ENCODE data around the gene TARBP2. TPM values are rescaled to one million over a fixed set of nuclear protein-coding genes. Genes with fewer than 3 reads are reported as not detected.
"Not testable (repeated sequence)": the region's sequence is repeated elsewhere in the genome, so short reads cannot be mapped to it uniquely, and the experiment has no call there.

TARBP2 gene
- total and polyA plus RNA-seq, 7 experiments from 2014 or later, result 25.1 to 45.2 (median 34.2) TPM

GRCh38 chr12:53533471-53533870, 32.4 kb downstream of the TARBP2 start:
- peaks cover 7 to 81% (median 21%) of the 10 kb centered on the region in 3 experiments for H3K36me3 ChIP-seq (ENCODE audit: control insufficient read depth in 2 of 3, insufficient read depth in 3 of 3, low read length in 3 of 3)
- H3K9me3 ChIP-seq (ENCODE audit: control insufficient read depth in 2 of 3, low read length in 3 of 3), result no peaks in the 10 kb centered on the region
- ATAC-seq (no peak), DNase-seq (no peak)
- Mint-ChIP-seq H3K9me3 (no peaks in the 10 kb centered on the region), H3K27me3 (no peaks in the 10 kb centered on the region), H3K36me3 (peaks cover 12 to 54% (median 27%) of the 10 kb centered on the region in 5 donors), H3K27ac (peak overlapping the region in 1 of 9 donors; percentile 28), H3K4me1 (peaks cover 0 to 5% (median 0%) of the 10 kb centered on the region in 7 donors), H3K4me3 (no peak overlapping the region)
- intact Hi-C loops (cut with micrococcal nuclease), result no loop called here
- no peak overlapping the region for H3K27ac ChIP-seq (ENCODE audit: low read depth, low read length)
- H3K4me1 ChIP-seq (ENCODE audit: control insufficient read depth in 2 of 2, insufficient read depth in 2 of 2, low read length in 2 of 2), result no peaks in the 10 kb centered on the region
- no peak overlapping the region for H3K4me3 ChIP-seq (ENCODE audit: low read length)
- CTCF ChIA-PET, result no interaction called here
- POLR2A ChIA-PET, result no interaction called here
- H3K27me3 ChIP-seq (ENCODE audit: control insufficient read depth in 2 of 2, insufficient read depth in 2 of 2, low read length in 2 of 2), result no peaks in the 10 kb centered on the region

- Histone ChIP-seq H3K27ac (ENCODE audit: low read depth, low read length) (no peak overlapping the region), H3K4me3 (ENCODE audit: low read length) (no peak overlapping the region), H3K36me3 (ENCODE audit: control insufficient read depth in 2 of 3, insufficient read depth in 3 of 3, low read length in 3 of 3) (peaks cover 11 to 89% (median 21%) of the 10 kb centered on the region in 3 experiments), H3K9me3 (ENCODE audit: control insufficient read depth in 2 of 3, low read length in 3 of 3) (no peaks in the 10 kb centered on the region), H3K4me1 (ENCODE audit: control insufficient read depth in 2 of 2, insufficient read depth in 2 of 2, low read length in 2 of 2) (no peaks in the 10 kb centered on the region), H3K27me3 (ENCODE audit: control insufficient read depth in 2 of 2, insufficient read depth in 2 of 2, low read length in 2 of 2) (no peaks in the 10 kb centered on the region)
- POLR2A ChIA-PET, result no interaction called here
- Mint-ChIP-seq H3K4me1 (peaks cover 0 to 5% (median 0%) of the 10 kb centered on the region in 7 donors), H3K36me3 (peaks cover 17 to 56% (median 27%) of the 10 kb centered on the region in 5 donors), H3K27ac (no peak overlapping the region), H3K9me3 (no peaks in the 10 kb centered on the region), H3K4me3 (no peak overlapping the region), H3K27me3 (no peaks in the 10 kb centered on the region)
- CTCF ChIA-PET, result no interaction called here
- intact Hi-C loops (cut with micrococcal nuclease), result no loop called here
- no peak for ATAC-seq
- DNase-seq, result no peak
These were observed 35.9 kb downstream of the TARBP2 start for GRCh38 chr12:53536962-53537361.

GRCh38 chr12:53538209-53538689, 37.2 kb downstream of the TARBP2 start:
- H3K36me3 ChIP-seq (ENCODE audit: control insufficient read depth in 2 of 3, insufficient read depth in 3 of 3, low read length in 3 of 3), result peaks cover 16 to 76% (median 21%) of the 10 kb centered on the region in 3 experiments
- Mint-ChIP-seq H3K4me1 (peaks cover 0 to 3% (median under 1%) of the 10 kb centered on the region in 7 donors), H3K27ac (no peak overlapping the region), H3K9me3 (no peaks in the 10 kb centered on the region), H3K4me3 (no peak overlapping the region), H3K27me3 (no peaks in the 10 kb centered on the region), H3K36me3 (peaks cover 11 to 48% (median 18%) of the 10 kb centered on the region in 5 donors)
- no peaks in the 10 kb centered on the region for H3K9me3 ChIP-seq (ENCODE audit: control insufficient read depth in 2 of 3, low read length in 3 of 3)
- intact Hi-C loops (cut with micrococcal nuclease), result no loop called here
- CTCF ChIA-PET, result interaction anchor here (0.9 kb wide), 1 partner anchor 138 kb away, joined by 4 read pairs; the partner anchor contains the start of gene ATP5MC2
- no peak overlapping the region for H3K27ac ChIP-seq (ENCODE audit: low read depth, low read length)
- no peak overlapping the region for H3K4me3 ChIP-seq (ENCODE audit: low read length)
- ATAC-seq (no peak), DNase-seq (no peak)
- POLR2A ChIA-PET, result no interaction called here
- no peaks in the 10 kb centered on the region for H3K4me1 ChIP-seq (ENCODE audit: control insufficient read depth in 2 of 2, insufficient read depth in 2 of 2, low read length in 2 of 2)
- no peaks in the 10 kb centered on the region for H3K27me3 ChIP-seq (ENCODE audit: control insufficient read depth in 2 of 2, insufficient read depth in 2 of 2, low read length in 2 of 2)

- Mint-ChIP-seq H3K27ac (no peak overlapping the region), H3K36me3 (peaks cover 7 to 40% (median 16%) of the 10 kb centered on the region in 5 donors), H3K4me1 (peaks cover 0 to 13% (median 12%) of the 10 kb centered on the region in 7 donors), H3K27me3 (no peaks in the 10 kb centered on the region), H3K4me3 (no peak overlapping the region), H3K9me3 (no peaks in the 10 kb centered on the region)
- ChIA-PET CTCF (no interaction called here), POLR2A (no interaction called here)
- H3K27me3 ChIP-seq (ENCODE audit: control insufficient read depth in 2 of 2, insufficient read depth in 2 of 2, low read length in 2 of 2), result no peaks in the 10 kb centered on the region
- H3K9me3 ChIP-seq (ENCODE audit: control insufficient read depth in 2 of 3, low read length in 3 of 3), result no peaks in the 10 kb centered on the region
- no peak overlapping the region for H3K27ac ChIP-seq (ENCODE audit: low read depth, low read length)
- peaks cover 11 to 63% (median 13%) of the 10 kb centered on the region in 3 experiments for H3K36me3 ChIP-seq (ENCODE audit: control insufficient read depth in 2 of 3, insufficient read depth in 3 of 3, low read length in 3 of 3)
- H3K4me1 ChIP-seq (ENCODE audit: control insufficient read depth in 2 of 2, insufficient read depth in 2 of 2, low read length in 2 of 2), result peaks cover 0 to 7% of the 10 kb centered on the region in 2 donors
- ATAC-seq (no peak), DNase-seq (no peak)
- H3K4me3 ChIP-seq (ENCODE audit: low read length), result no peak overlapping the region
- intact Hi-C loops (cut with micrococcal nuclease), result no loop called here
These were observed 38.4 kb downstream of the TARBP2 start for GRCh38 chr12:53539526-53539925.

- H3K36me3 ChIP-seq (ENCODE audit: control insufficient read depth in 2 of 3, insufficient read depth in 3 of 3, low read length in 3 of 3), result peaks cover 4 to 35% (median 9%) of the 10 kb centered on the region in 3 experiments
- Mint-ChIP-seq H3K4me1 (peaks cover 0 to 25% (median 18%) of the 10 kb centered on the region in 7 donors), H3K4me3 (peak overlapping the region in 5 of 10 donors; percentile 5 to 52 (median 33)), H3K9me3 (no peaks in the 10 kb centered on the region), H3K27ac (peak overlapping the region; percentile 51 to 88 (median 76)), H3K36me3 (peaks cover 3 to 12% (median 9%) of the 10 kb centered on the region in 5 donors), H3K27me3 (no peaks in the 10 kb centered on the region)
- no peaks in the 10 kb centered on the region for H3K9me3 ChIP-seq (ENCODE audit: control insufficient read depth in 2 of 3, low read length in 3 of 3)
- ChIA-PET CTCF (interaction anchor here (0.7 to 4.8 kb wide), 10 partner anchors 21 to 203 kb away, joined by 3 to 37 read pairs (median 5); partner anchors contain the start of gene ATP5MC2), POLR2A (interaction anchor here (0.6 to 2.2 kb wide), 2 partner anchors 14 to 133 kb away, joined by 3 to 9 read pairs; partner anchors contain the start of gene ATP5MC2)
- H3K4me3 ChIP-seq (ENCODE audit: low read length), result no peak overlapping the region
- intact Hi-C loops (cut with micrococcal nuclease), result loop anchor here (1.0 to 2.0 kb wide), 4 partner anchors 83 to 203 kb away; partner anchors contain the start of genes ATF7 (in 2 of the 2) and ATP5MC2 (in 2 of the 2)
- ATAC-seq, result peak; percentile 94
- no peaks in the 10 kb centered on the region for H3K27me3 ChIP-seq (ENCODE audit: control insufficient read depth in 2 of 2, insufficient read depth in 2 of 2, low read length in 2 of 2)
- DNase-seq, result peak in 8 of 9 donors; percentile 37 to 78 (median 64)
- H3K4me1 ChIP-seq (ENCODE audit: control insufficient read depth in 2 of 2, insufficient read depth in 2 of 2, low read length in 2 of 2), result peaks cover 0 to 7% of the 10 kb centered on the region in 2 donors
- H3K27ac ChIP-seq (ENCODE audit: low read depth, low read length), result peak overlapping the region; percentile 26
These were observed 42.5 kb downstream of the TARBP2 start for GRCh38 chr12:53543539-53543938.

- CTCF ChIA-PET, result interaction anchor here (0.6 to 1.5 kb wide), 4 partner anchors 114 to 563 kb away, joined by 3 to 5 read pairs (median 4); partner anchors contain the start of gene ATP5MC2
- H3K36me3 Mint-ChIP-seq, result peaks cover 0 to 27% (median 7%) of the 10 kb centered on the region in 5 donors
- H3K4me3 Mint-ChIP-seq; POLR2A ChIA-PET; DNase-seq; H3K27ac Mint-ChIP-seq; H3K9me3 ChIP-seq (ENCODE audit: control insufficient read depth in 2 of 3, low read length in 3 of 3); ATAC-seq; H3K9me3 Mint-ChIP-seq; H3K27ac ChIP-seq (ENCODE audit: low read depth, low read length); H3K4me1 ChIP-seq (ENCODE audit: control insufficient read depth in 2 of 2, insufficient read depth in 2 of 2, low read length in 2 of 2); H3K4me3 ChIP-seq (ENCODE audit: low read length); intact Hi-C loops (cut with micrococcal nuclease); H3K27me3 ChIP-seq (ENCODE audit: control insufficient read depth in 2 of 2, insufficient read depth in 2 of 2, low read length in 2 of 2); H3K27me3 Mint-ChIP-seq: not testable (repeated sequence)
- H3K36me3 ChIP-seq (ENCODE audit: control insufficient read depth in 2 of 3, insufficient read depth in 3 of 3, low read length in 3 of 3), result peaks cover 0 to 24% (median 4%) of the 10 kb centered on the region in 3 experiments
- peaks cover 11 to 45% (median 34%) of the 10 kb centered on the region in 7 donors for H3K4me1 Mint-ChIP-seq
These were observed 47.3 kb downstream of the TARBP2 start for GRCh38 chr12:53548354-53548753.
